SK-N-SH (cell line): ENCODE measurements around the gene SAMD4B. TPM values are rescaled to one million over a fixed set of nuclear protein-coding genes. Genes with fewer than 3 reads are reported as not detected.

Experiments used
- CTCF ChIA-PET: fragments of 300-600, 350-600 bp; formaldehyde crosslinking; extraction: SDS; loops from one replicate; lab custom pipeline; 2021; lab: Yijun Ruan, JAX
- POLR2A ChIA-PET: fragments of 350-600 bp; sonication (Branson Sonifier 250); formaldehyde crosslinking; extraction: SDS; loops from one replicate; lab custom pipeline; 2020; ENCODE audit warnings: antibody characterized with exemption, inconsistent platforms; lab: Yijun Ruan, JAX
- DNase-seq: peaks from one replicate; pipeline ENCODE4 v3.0.0; 2012
- H2AFZ ChIP-seq: fragments of 200-600 bp; sonication (generic); 2 replicates; pipeline ENCODE4 v1.8.1; 2016; ENCODE audit warnings: antibody characterized with exemption, mild to moderate bottlenecking, low read depth
- H3F3A ChIP-seq: fragments of 200-600 bp; sonication (generic); replicated peaks from 2 replicates; pipeline ENCODE3; 2016; ENCODE audit warnings: antibody characterized with exemption, mild to moderate bottlenecking; ENCODE audit not compliant: insufficient read depth
- H3K27ac ChIP-seq, 2 experiments: fragments of 200-500 bp in 1 of 2; fragments of 200-600 bp in 1 of 2; sonication (Bioruptor generic) in 1 of 2; sonication (generic), shearing (Covaris generic) in 1 of 2; 2 replicates each; pipeline versions ENCODE4 v1.5.1 to v1.6.1; 2014 to 2016; ENCODE audit warnings: low read depth in 2 of 2, inconsistent platforms in 1 of 2, low read length in 1 of 2, mild to moderate bottlenecking in 1 of 2, mixed read lengths in 1 of 2
- H3K27me3 ChIP-seq: fragments of 200-600 bp; sonication (generic), shearing (Covaris generic); 2 replicates; pipeline ENCODE4 v1.6.1; 2016; ENCODE audit warnings: mixed run types; ENCODE audit not compliant: insufficient read depth
- H3K36me3 ChIP-seq, 2 experiments: fragments of 200-500 bp in 1 of 2; fragments of 200-600 bp in 1 of 2; sonication (Bioruptor generic) in 1 of 2; sonication (generic) in 1 of 2; replicated peaks in 1 of 2; 2 replicates each; pipeline versions ENCODE3 to v1.5.1; 2014 to 2016; ENCODE audit warnings: low read length in 1 of 2, mild to moderate bottlenecking in 1 of 2; ENCODE audit not compliant: insufficient read depth in 2 of 2, control insufficient read depth in 1 of 2
- H3K4me1 ChIP-seq, 2 experiments: fragments of 200-500 bp in 1 of 2; fragments of 200-600 bp in 1 of 2; sonication (Bioruptor generic) in 1 of 2; sonication (generic), shearing (Covaris generic) in 1 of 2; 2 replicates each; pipeline versions ENCODE4 v1.5.1 to v1.6.1; 2014 to 2016; ENCODE audit warnings: low read depth in 1 of 2, low read length in 1 of 2, mixed run types in 1 of 2; ENCODE audit not compliant: insufficient read depth in 2 of 2, control insufficient read depth in 1 of 2
- H3K4me2 ChIP-seq: fragments of 200-600 bp; sonication (generic), shearing (Covaris generic); 2 replicates; pipeline ENCODE4 v1.6.1; 2017; ENCODE audit warnings: mixed run types
- H3K4me3 ChIP-seq, 2 experiments: fragments of 200-500 bp in 1 of 2; fragments of 200-600 bp in 1 of 2; sonication (Bioruptor generic) in 1 of 2; sonication (generic), shearing (Covaris generic) in 1 of 2; 2 replicates each; pipeline versions ENCODE4 v1.5.1 to v1.8.1; 2014 to 2016; ENCODE audit warnings: low read depth in 2 of 2, inconsistent platforms in 1 of 2, low read length in 1 of 2, mild to moderate bottlenecking in 1 of 2, mixed read lengths in 1 of 2, moderate library complexity in 1 of 2
- H3K79me2 ChIP-seq: fragments of 200-600 bp; sonication (generic); 2 replicates; pipeline ENCODE4 v1.8.1; 2017; ENCODE audit warnings: mild to moderate bottlenecking; ENCODE audit not compliant: insufficient read depth
- H3K9ac ChIP-seq: fragments of 200-600 bp; sonication (generic); 2 replicates; pipeline ENCODE4 v1.6.1; 2017; ENCODE audit warnings: mixed run types
- H3K9me2 ChIP-seq: fragments of 200-600 bp; sonication (generic); 2 replicates; pipeline ENCODE4 v1.6.1; 2017; ENCODE audit warnings: mixed run types
- H3K9me3 ChIP-seq: fragments of 200-600 bp; sonication (generic); 2 replicates; pipeline ENCODE4 v1.6.1; 2017; ENCODE audit warnings: mixed run types, mild to moderate bottlenecking, moderate library complexity
- H4K20me1 ChIP-seq: fragments of 200-600 bp; sonication (generic); 2 replicates; pipeline ENCODE4 v1.6.1; 2017; ENCODE audit warnings: mild to moderate bottlenecking, mixed run types; ENCODE audit not compliant: insufficient read depth
- ELF1 ChIP-seq: IDR thresholded peaks from 2 replicates; pipeline ENCODE4 v1.4.0; 2012
- EP300 ChIP-seq, 2 experiments: IDR thresholded peaks; 2 replicates each; pipeline versions ENCODE4 v1.4.0 to v1.6.1; 2012; ENCODE audit warnings: borderline replicate concordance in 1 of 2, low read depth in 1 of 2, low read length in 1 of 2
- FOSL2 ChIP-seq: IDR thresholded peaks from 2 replicates; pipeline ENCODE4 v1.4.0; 2012; ENCODE audit warnings: low read depth, mild to moderate bottlenecking, moderate library complexity, borderline replicate concordance
- FOXJ3 ChIP-seq: sonication (generic); formaldehyde crosslinking; IDR thresholded peaks from 2 replicates; pipeline ENCODE4 v1.5.1; 2020; ENCODE audit warnings: mild to moderate bottlenecking, missing genetic modification reagents
- FOXM1 ChIP-seq: IDR thresholded peaks from 2 replicates; pipeline ENCODE4 v1.4.0; 2012; ENCODE audit warnings: low read depth, mild to moderate bottlenecking
- GATA2 ChIP-seq: sonication (generic); formaldehyde crosslinking; IDR thresholded peaks from 2 replicates; pipeline ENCODE4 v1.5.0; 2020; ENCODE audit warnings: mild to moderate bottlenecking, missing genetic modification reagents
- MEF2A ChIP-seq: IDR thresholded peaks from 2 replicates; pipeline ENCODE4 v1.4.0; 2012; ENCODE audit warnings: low read depth, borderline replicate concordance
- MXI1 ChIP-seq: IDR thresholded peaks from 2 replicates; pipeline ENCODE4 v1.6.1; 2012; ENCODE audit warnings: mild to moderate bottlenecking, low read depth, low read length, improper control_type of control experiment
- NFIC ChIP-seq: IDR thresholded peaks from 2 replicates; pipeline ENCODE4 v1.4.0; 2012; ENCODE audit warnings: borderline replicate concordance
- NRF1 ChIP-seq: IDR thresholded peaks from 2 replicates; pipeline ENCODE4 v1.6.1; 2012; ENCODE audit warnings: low read depth, mild to moderate bottlenecking, low read length
- POLR2AphosphoS5 ChIP-seq: IDR thresholded peaks from 2 replicates; pipeline ENCODE4 v1.6.1; 2012; ENCODE audit warnings: low read depth, low read length
- SIN3A ChIP-seq: IDR thresholded peaks from 2 replicates; pipeline ENCODE4 v1.6.1; 2012; ENCODE audit warnings: low read depth, mild to moderate bottlenecking, low read length, moderate library complexity, borderline replicate concordance
- SMC3 ChIP-seq: IDR thresholded peaks from 2 replicates; pipeline ENCODE4 v1.6.1; 2012; ENCODE audit warnings: low read depth, low read length, improper control_type of control experiment
- TAF1 ChIP-seq: IDR thresholded peaks from 2 replicates; pipeline ENCODE4 v1.6.1; 2012; ENCODE audit warnings: low read depth, mild to moderate bottlenecking, low read length, moderate library complexity, borderline replicate concordance
- TCF12 ChIP-seq: IDR thresholded peaks from 2 replicates; pipeline ENCODE4 v1.4.0; 2012
- YY1 ChIP-seq: IDR thresholded peaks from 2 replicates; pipeline ENCODE4 v1.4.0; 2012; ENCODE audit warnings: low read depth, mild to moderate bottlenecking
- ZBTB33 ChIP-seq: IDR thresholded peaks from 2 replicates; pipeline ENCODE4 v1.4.0; 2012; ENCODE audit warnings: low read depth, borderline replicate concordance
- WGBS: methylation state at CpG from one replicate; pipeline ENCODE4 v1.1.6; 2017; ENCODE audit warnings: low lambda C conversion rate; 5-methylcytosine and 5-hydroxymethylcytosine counted together
- polyA plus RNA-seq, 3 experiments: library from polyadenylated mRNA; depleted of rRNA; stranded (reverse); fragments of >200 nt; gene quantifications; 2 replicates each; pipeline ENCODE4 v1.2.3, GENCODE V29; 2012
- TF ChIP-seq, protein P1 (sequence below): IDR thresholded peaks from 2 replicates; pipeline ENCODE4 v1.4.0; 2012; ENCODE audit warnings: low read depth, borderline replicate concordance
- TF ChIP-seq, protein P2 (sequence below): IDR thresholded peaks from 2 replicates; pipeline ENCODE4 v1.6.1; 2012; ENCODE audit warnings: mild to moderate bottlenecking, low read depth, low read length, moderate library complexity

Gene SAMD4B
- polyA plus RNA-seq, 1 of the 3 experiments (the other 2 are of a cell fraction) = 83.0 TPM

GRCh38 chr19:39341129-39341718, 997 bp upstream of the SAMD4B start:
- WGBS = 6% methylated on average over 17 of the region's 17 CpGs
- Histone ChIP-seq H3K4me1 (peaks cover 0 to 15% of the 10 kb centered on the region in 2 experiments; a peak in 3 of 4 replicates), H3K9me3 (no peaks in the 10 kb centered on the region), H2AFZ (peak overlapping the region; percentile 90), H3F3A (peaks cover 6% of the 10 kb centered on the region), H3K4me2 (peak overlapping the region; percentile 78), H3K27me3 (no peaks in the 10 kb centered on the region), H3K9me2 (no peaks in the 10 kb centered on the region), H3K9ac (peak overlapping the region; percentile 70; the same call in 1 of the 2 replicates), H3K27ac (peak overlapping the region; percentile 77 to 83), H4K20me1 (peaks cover 21% of the 10 kb centered on the region), H3K79me2 (peaks cover 38% of the 10 kb centered on the region), H3K4me3 (peak overlapping the region; percentile 75 to 89), H3K36me3 (peaks cover 11 to 14% of the 10 kb centered on the region in 2 experiments)
- CTCF ChIA-PET = interaction anchor here (0.8 to 2.7 kb wide), 7 partner anchors 9 to 219 kb away, joined by 3 to 10 read pairs (median 4); no protein-coding TSS in a partner anchor
- POLR2A ChIA-PET = no interaction called here
- peak; percentile 57 for DNase-seq
- no peak for TF ChIP-seq GATA2 (CRISPR knock-in tag)
- no peak for TF ChIP-seq ZBTB33
- TF ChIP-seq FOSL2 = no peak
- TF ChIP-seq FOXJ3 (CRISPR knock-in tag) = no peak
- TF ChIP-seq NFIC = no peak
- no peak for TF ChIP-seq YY1
- TF ChIP-seq ELF1 = no peak
- no peak for TF ChIP-seq MXI1
- no peak for TF ChIP-seq TAF1
- TF ChIP-seq, protein P1, sequence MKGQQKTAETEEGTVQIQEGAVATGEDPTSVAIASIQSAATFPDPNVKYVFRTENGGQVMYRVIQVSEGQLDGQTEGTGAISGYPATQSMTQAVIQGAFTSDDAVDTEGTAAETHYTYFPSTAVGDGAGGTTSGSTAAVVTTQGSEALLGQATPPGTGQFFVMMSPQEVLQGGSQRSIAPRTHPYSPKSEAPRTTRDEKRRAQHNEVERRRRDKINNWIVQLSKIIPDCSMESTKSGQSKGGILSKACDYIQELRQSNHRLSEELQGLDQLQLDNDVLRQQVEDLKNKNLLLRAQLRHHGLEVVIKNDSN = no peak
- TF ChIP-seq FOXM1 = no peak
- no peak for TF ChIP-seq EP300 (IDR thresholded peaks at IDR 0.05; ENCODE audit: borderline replicate concordance in 1 of 2, low read depth in 1 of 2, low read length in 1 of 2)
- no peak for TF ChIP-seq TCF12
- no peak for TF ChIP-seq SMC3
- no peak for TF ChIP-seq MEF2A
- TF ChIP-seq NRF1 = no peak
- TF ChIP-seq, protein P2, sequence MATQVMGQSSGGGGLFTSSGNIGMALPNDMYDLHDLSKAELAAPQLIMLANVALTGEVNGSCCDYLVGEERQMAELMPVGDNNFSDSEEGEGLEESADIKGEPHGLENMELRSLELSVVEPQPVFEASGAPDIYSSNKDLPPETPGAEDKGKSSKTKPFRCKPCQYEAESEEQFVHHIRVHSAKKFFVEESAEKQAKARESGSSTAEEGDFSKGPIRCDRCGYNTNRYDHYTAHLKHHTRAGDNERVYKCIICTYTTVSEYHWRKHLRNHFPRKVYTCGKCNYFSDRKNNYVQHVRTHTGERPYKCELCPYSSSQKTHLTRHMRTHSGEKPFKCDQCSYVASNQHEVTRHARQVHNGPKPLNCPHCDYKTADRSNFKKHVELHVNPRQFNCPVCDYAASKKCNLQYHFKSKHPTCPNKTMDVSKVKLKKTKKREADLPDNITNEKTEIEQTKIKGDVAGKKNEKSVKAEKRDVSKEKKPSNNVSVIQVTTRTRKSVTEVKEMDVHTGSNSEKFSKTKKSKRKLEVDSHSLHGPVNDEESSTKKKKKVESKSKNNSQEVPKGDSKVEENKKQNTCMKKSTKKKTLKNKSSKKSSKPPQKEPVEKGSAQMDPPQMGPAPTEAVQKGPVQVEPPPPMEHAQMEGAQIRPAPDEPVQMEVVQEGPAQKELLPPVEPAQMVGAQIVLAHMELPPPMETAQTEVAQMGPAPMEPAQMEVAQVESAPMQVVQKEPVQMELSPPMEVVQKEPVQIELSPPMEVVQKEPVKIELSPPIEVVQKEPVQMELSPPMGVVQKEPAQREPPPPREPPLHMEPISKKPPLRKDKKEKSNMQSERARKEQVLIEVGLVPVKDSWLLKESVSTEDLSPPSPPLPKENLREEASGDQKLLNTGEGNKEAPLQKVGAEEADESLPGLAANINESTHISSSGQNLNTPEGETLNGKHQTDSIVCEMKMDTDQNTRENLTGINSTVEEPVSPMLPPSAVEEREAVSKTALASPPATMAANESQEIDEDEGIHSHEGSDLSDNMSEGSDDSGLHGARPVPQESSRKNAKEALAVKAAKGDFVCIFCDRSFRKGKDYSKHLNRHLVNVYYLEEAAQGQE = no peak
- no peak for TF ChIP-seq POLR2AphosphoS5
- no peak for TF ChIP-seq SIN3A
